ENCODE results near the gene PPP3CB.

The PPP3CB gene

GRCh38 chr10:73416571-73416970 is 79.3 kb downstream of the PPP3CB start:
- no peak overlapping the region for H3K9ac ChIP-seq (ENCODE audit: insufficient read length)
- no peak for DNase-seq (ENCODE audit: low read depth, low spot score)
- no peaks in the 10 kb centered on the region for H3K9me3 ChIP-seq (ENCODE audit: low read depth, low read length)
- no peak overlapping the region for H3K4me3 ChIP-seq
- H3K36me3 ChIP-seq (ENCODE audit: insufficient read depth, low read length) = no peaks in the 10 kb centered on the region
- H3K27ac ChIP-seq = no peak overlapping the region
- TF ChIP-seq POLR2AphosphoS5 (IDR thresholded peaks at IDR 0.05; ENCODE audit: borderline replicate concordance, low read depth, low read length) (no peak), EZH2 (IDR thresholded peaks at IDR 0.05) (no peak), FOXP2 (optimal IDR thresholded peaks at IDR 0.05; ENCODE audit: control extremely low read depth, extremely low read length, insufficient read depth) (no peak)

DNA sequence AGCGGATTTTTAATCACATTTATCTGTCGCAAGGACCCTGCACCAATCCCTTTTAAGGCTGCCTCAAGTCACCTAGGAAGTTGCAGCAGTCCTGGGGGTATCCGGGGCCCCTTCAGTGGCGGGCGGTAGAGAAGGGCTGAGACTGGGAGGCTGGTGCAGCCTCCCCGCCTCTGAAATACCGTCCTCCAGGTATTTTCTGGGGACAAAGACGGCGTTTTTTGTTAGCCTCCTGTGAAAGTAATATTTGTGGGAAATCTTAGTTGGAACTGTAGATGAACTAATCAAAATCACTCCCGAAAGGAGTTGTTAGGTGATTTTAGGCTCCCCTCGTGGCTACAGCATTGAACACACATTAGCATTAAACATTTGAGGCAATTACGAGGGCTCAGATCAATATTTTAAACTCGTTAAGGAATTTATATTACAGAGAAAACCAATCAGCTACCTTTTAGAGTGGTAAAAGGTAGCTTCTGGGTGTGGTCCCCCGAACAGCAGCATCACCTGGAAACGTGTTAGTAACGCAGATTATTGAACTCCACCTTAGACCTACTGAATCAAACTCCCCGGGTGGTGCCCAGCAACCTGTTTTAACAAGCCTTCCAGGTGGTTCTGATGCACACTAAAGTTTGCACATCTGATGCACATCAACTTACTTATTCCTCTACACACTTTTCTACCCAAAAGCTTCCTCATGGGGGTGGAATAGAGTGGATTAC is 81.4 kb downstream of the PPP3CB start:
- peak overlapping the region; percentile 55 for H3K9ac ChIP-seq (ENCODE audit: insufficient read length)
- no peak for DNase-seq (ENCODE audit: low read depth, low spot score)
- no peaks in the 10 kb centered on the region for H3K36me3 ChIP-seq (ENCODE audit: insufficient read depth, low read length)
- H3K27ac ChIP-seq = no peak overlapping the region
- peak overlapping the region; percentile 85 for H3K4me3 ChIP-seq
- no peaks in the 10 kb centered on the region for H3K9me3 ChIP-seq (ENCODE audit: low read depth, low read length)
- TF ChIP-seq POLR2AphosphoS5 (IDR thresholded peaks at IDR 0.05; ENCODE audit: borderline replicate concordance, low read depth, low read length) (no peak), EZH2 (IDR thresholded peaks at IDR 0.05) (no peak), FOXP2 (optimal IDR thresholded peaks at IDR 0.05; ENCODE audit: control extremely low read depth, extremely low read length, insufficient read depth) (no peak)

- Histone ChIP-seq H3K9ac (ENCODE audit: insufficient read length) (peak within 1 kb of the TSS; percentile 81), H3K27ac (peak within 1 kb of the TSS; percentile 25; the same call in 1 of the 2 replicates), H3K36me3 (ENCODE audit: insufficient read depth, low read length) (no peaks in the 10 kb centered on the region), H3K9me3 (ENCODE audit: low read depth, low read length) (no peaks in the 10 kb centered on the region), H3K4me3 (peak within 1 kb of the TSS; percentile 85)
- TF ChIP-seq POLR2AphosphoS5 (IDR thresholded peaks at IDR 0.05; ENCODE audit: borderline replicate concordance, low read depth, low read length) (peak; percentile 65; the same call in 1 of the 2 replicates), FOXP2 (optimal IDR thresholded peaks at IDR 0.05; ENCODE audit: control extremely low read depth, extremely low read length, insufficient read depth) (no peak)
- DNase-seq (ENCODE audit: low read depth, low spot score) = no peak
Measured at GRCh38 chr10:73413528-73414229, 82.1 kb downstream of the PPP3CB start, which contains the start of gene ANXA7. ANXA7 (minus strand) TSS chr10:73414058; CDS start chr10:73400856, 13,202 bp downstream.

DNA sequence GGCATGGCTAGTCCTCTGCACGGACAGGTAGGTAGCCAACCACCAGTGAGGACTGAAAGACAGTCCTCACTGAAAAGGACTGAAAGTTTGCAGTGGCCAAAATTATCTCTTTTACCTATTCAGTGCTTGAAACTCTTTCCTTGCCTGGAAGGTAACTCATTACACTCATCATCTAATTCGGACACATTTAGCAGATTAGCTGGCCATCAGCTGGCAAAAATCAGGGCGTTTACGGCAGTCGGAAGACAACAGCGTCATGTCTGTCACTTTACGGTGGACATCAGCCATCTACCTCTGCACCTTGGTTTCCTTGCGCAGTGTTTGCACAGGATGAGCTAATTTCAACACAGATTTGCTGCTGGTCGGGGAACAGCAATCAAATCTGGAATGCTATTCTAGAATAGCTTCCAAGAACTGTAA is 82.7 kb downstream of the PPP3CB start:
- TF ChIP-seq POLR2AphosphoS5 (IDR thresholded peaks at IDR 0.05; ENCODE audit: borderline replicate concordance, low read depth, low read length) = no peak
- TF ChIP-seq EZH2 (IDR thresholded peaks at IDR 0.05) = no peak
- TF ChIP-seq FOXP2 (optimal IDR thresholded peaks at IDR 0.05; ENCODE audit: control extremely low read depth, extremely low read length, insufficient read depth) = no peak
- Histone ChIP-seq H3K9ac (ENCODE audit: insufficient read length) (peak overlapping the region; percentile 81), H3K36me3 (ENCODE audit: insufficient read depth, low read length) (no peaks in the 10 kb centered on the region), H3K9me3 (ENCODE audit: low read depth, low read length) (no peaks in the 10 kb centered on the region), H3K4me3 (peak overlapping the region; percentile 85), H3K27ac (peak overlapping the region; percentile 25; the same call in 1 of the 2 replicates)
- no peak for DNase-seq (ENCODE audit: low read depth, low spot score)

DNA sequence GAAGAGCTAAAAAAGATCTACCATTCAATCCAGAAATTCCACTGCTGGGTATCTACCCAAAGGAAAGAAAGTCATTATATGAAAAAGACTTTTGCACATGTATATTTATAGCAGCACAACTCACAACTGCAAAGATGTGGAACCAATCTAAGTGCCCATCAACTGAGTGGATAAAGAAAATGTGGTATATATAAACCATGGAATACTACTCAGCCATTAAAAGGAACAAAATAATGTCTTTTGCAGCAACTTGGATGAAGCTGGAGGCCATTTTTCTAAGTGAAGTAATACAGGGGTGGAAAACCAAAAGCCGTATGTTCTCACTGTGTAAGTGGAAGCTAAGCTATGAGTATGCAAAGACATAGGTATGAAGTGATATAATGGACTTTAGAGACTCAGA is 84.9 kb downstream of the PPP3CB start:
- no peaks in the 10 kb centered on the region for H3K36me3 ChIP-seq (ENCODE audit: insufficient read depth, low read length)
- no peak for DNase-seq (ENCODE audit: low read depth, low spot score)
- TF ChIP-seq FOXP2 (optimal IDR thresholded peaks at IDR 0.05; ENCODE audit: control extremely low read depth, extremely low read length, insufficient read depth) (no peak), POLR2AphosphoS5 (IDR thresholded peaks at IDR 0.05; ENCODE audit: borderline replicate concordance, low read depth, low read length) (no peak)
- no peaks in the 10 kb centered on the region for H3K9me3 ChIP-seq (ENCODE audit: low read depth, low read length)
- H3K4me3 ChIP-seq = no peak overlapping the region
- no peak overlapping the region for H3K27ac ChIP-seq
- no peak overlapping the region for H3K9ac ChIP-seq (ENCODE audit: insufficient read length)

DNA sequence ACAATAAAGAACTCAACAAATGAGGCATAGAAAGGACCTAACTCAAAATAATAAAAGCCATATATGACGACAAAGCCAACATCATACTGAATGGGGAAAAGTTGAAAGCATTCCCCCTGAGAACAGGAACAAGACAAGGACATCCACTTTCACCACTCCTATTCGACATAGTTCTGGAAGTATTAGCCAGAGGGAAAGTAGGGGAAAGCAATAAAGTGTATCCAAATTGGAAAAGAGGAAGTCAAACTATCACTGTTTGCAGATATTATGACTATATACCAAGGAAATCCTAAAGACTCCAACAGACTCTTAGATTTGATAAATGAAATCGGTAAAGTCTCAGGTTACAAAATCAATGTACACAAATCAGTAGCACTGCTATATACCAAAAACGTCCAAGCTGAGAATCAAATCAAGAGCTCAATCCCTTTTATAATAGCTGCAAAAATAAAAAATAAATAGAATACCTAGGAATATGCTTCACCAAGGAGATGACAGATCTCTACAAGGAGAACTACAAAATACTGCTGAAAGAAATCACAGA is 86.8 kb downstream of the PPP3CB start:
- Histone ChIP-seq H3K27ac (no peak overlapping the region), H3K36me3 (ENCODE audit: insufficient read depth, low read length) (no peaks in the 10 kb centered on the region), H3K9ac (ENCODE audit: insufficient read length) (no peak overlapping the region), H3K9me3 (ENCODE audit: low read depth, low read length) (no peaks in the 10 kb centered on the region), H3K4me3 (no peak overlapping the region)
- no peak for DNase-seq (ENCODE audit: low read depth, low spot score)
- no peak for TF ChIP-seq POLR2AphosphoS5 (IDR thresholded peaks at IDR 0.05; ENCODE audit: borderline replicate concordance, low read depth, low read length)
- TF ChIP-seq EZH2 (IDR thresholded peaks at IDR 0.05) = no peak
- no peak for TF ChIP-seq FOXP2 (optimal IDR thresholded peaks at IDR 0.05; ENCODE audit: control extremely low read depth, extremely low read length, insufficient read depth)

DNA sequence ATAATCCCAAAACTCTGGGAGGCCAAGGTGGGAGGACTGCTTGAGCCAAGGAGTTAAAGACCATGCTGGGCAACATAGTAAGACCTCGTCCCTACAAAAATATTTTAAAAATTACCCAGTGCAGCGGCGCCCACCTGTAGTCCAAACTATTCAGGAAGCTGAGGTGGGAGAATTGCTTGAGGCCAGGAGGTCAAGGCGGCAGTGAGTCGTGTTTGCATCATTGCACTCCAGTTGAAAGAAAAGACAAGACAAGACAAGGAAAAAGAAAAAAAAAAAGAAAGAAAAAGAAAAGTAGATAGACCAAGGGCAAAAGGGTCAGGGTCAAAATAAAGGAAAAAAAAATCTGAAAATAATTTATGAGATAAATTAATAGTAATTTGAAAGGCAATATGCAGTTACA is 87.8 kb downstream of the PPP3CB start:
- H3K9ac ChIP-seq (ENCODE audit: insufficient read length) = no peak overlapping the region
- no peak overlapping the region for H3K27ac ChIP-seq
- TF ChIP-seq POLR2AphosphoS5 (IDR thresholded peaks at IDR 0.05; ENCODE audit: borderline replicate concordance, low read depth, low read length) (no peak), EZH2 (IDR thresholded peaks at IDR 0.05) (no peak), FOXP2 (optimal IDR thresholded peaks at IDR 0.05; ENCODE audit: control extremely low read depth, extremely low read length, insufficient read depth) (no peak)
- no peaks in the 10 kb centered on the region for H3K9me3 ChIP-seq (ENCODE audit: low read depth, low read length)
- no peaks in the 10 kb centered on the region for H3K36me3 ChIP-seq (ENCODE audit: insufficient read depth, low read length)
- DNase-seq (ENCODE audit: low read depth, low spot score) = no peak
- no peak overlapping the region for H3K4me3 ChIP-seq

DNA sequence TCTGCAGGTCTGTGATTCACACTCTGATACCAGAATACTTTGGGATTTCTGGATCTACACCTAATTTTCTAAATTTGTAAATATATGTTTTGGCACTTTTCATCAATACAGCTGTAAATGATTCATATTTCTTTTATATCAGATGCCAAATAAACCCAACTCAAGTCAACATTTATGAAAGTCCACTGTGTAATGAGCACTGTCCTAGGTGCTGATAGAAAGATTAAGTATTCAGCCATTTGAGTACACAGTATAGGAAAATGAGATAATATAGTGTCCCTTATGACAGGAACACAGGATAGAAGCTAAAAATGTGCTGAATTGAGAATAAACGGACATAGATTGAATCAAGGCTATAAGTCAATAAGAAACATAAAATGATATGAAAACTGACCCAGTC is 88.3 kb downstream of the PPP3CB start:
- TF ChIP-seq EZH2 (IDR thresholded peaks at IDR 0.05) = no peak
- no peak for TF ChIP-seq POLR2AphosphoS5 (IDR thresholded peaks at IDR 0.05; ENCODE audit: borderline replicate concordance, low read depth, low read length)
- no peak for TF ChIP-seq FOXP2 (optimal IDR thresholded peaks at IDR 0.05; ENCODE audit: control extremely low read depth, extremely low read length, insufficient read depth)
- no peak for DNase-seq (ENCODE audit: low read depth, low spot score)
- Histone ChIP-seq H3K27ac (no peak overlapping the region), H3K9ac (ENCODE audit: insufficient read length) (no peak overlapping the region), H3K4me3 (no peak overlapping the region), H3K9me3 (ENCODE audit: low read depth, low read length) (no peaks in the 10 kb centered on the region), H3K36me3 (ENCODE audit: insufficient read depth, low read length) (no peaks in the 10 kb centered on the region)
